HuH-7.5 (cell line): ENCODE measurements around the gene ZNF655.
"Not testable (repeated sequence)": the region's sequence is repeated elsewhere in the genome, so short reads cannot be mapped to it uniquely, and the experiment has no call there.

Experiments used
- DNase-seq: peaks from one replicate; pipeline ENCODE4 v3.0.0; 2011; ENCODE audit warnings: low spot score

Gene ZNF655, protein sequence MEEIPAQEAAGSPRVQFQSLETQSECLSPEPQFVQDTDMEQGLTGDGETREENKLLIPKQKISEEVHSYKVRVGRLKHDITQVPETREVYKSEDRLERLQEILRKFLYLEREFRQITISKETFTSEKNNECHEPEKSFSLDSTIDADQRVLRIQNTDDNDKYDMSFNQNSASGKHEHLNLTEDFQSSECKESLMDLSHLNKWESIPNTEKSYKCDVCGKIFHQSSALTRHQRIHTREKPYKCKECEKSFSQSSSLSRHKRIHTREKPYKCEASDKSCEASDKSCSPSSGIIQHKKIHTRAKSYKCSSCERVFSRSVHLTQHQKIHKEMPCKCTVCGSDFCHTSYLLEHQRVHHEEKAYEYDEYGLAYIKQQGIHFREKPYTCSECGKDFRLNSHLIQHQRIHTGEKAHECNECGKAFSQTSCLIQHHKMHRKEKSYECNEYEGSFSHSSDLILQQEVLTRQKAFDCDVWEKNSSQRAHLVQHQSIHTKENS

DNA sequence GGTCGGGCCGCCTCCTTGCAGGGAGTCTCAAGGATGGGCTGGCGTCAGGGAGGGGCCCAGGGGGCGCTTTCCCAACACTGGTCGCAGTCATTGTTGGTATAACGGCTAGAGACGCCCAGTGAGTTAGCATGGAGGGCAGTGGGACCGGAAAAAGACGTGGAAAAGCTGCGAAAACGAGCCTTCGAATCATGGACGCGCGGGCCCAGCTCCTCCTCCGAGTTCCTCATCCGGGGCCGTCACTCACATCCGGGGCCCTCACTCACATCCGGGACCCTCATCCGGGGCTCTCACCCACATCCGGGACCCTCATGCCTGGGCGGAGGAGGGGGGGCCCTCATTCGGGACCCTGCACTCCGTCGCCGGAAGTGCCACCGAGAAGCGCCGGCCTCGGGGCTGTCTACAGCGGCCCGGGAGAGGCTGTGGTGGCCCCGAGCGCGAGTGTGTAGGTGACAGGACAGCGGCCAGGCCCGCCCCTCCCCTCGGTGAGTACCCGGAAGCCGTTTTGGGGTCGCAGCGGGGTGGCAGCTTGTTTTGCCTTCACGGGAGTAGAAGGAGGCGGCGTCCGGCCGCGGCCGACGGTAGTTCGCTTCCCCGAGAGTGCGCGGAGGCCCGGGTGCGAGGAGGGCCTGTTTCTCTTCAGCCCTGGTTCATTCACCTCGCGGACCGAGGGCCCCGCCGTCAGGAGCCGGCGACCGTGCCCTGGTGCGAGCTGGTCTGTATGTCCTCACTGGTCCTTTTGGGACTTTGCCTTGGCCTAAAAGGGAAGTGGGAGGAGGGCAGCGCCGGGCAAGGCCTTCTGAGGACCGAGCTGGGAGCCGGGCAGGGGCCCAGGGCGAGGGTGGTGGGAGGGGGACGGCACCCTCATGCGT lies at the start of gene ZNF655:
Gene ZNF655, plus strand, starts transcription at position 337 of the 869 bp plus-strand sequence. CDS start 1,918 bp downstream, outside the sequence.
- DNase-seq = peak; percentile 93

DNA sequence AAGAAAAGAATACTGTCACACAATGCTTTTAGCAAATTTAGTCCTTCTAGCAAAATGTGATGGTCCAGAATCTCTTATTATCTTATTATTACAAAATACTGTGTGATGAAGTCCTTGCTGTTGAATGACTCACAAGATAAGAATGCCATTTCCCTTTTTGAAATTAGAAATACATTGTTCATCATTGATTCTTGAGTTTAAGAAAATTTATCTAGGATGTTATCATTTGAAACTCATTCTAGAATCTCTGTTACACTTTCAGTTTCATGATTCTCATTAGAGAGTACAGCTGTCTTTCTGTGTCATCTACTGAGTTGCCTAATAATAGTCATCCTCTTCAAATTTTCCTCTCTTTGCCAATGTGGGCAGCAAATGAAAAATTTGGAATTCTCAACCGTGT lies 44.4 kb upstream of the ZNF655 start:
- DNase-seq = no peak

DNA sequence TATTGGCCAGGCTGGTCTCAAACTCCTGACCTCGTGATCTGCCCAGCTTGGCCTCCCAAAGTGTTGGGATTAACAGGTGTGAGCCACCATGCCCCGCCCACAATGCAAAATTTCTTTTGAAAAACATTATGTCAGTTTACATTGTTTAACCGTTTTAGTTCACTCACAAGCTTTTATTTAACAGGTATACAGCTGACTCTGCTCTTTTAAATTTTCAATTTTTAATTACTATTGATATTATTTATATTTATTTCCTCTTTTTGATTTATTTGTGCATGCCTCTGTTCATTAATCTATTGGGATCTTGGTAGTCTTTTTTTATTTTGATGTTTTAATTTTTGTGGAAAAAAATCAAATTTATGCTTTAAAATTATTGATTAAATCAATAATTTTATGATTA lies 37.0 kb upstream of the ZNF655 start:
- DNase-seq = no peak

DNA sequence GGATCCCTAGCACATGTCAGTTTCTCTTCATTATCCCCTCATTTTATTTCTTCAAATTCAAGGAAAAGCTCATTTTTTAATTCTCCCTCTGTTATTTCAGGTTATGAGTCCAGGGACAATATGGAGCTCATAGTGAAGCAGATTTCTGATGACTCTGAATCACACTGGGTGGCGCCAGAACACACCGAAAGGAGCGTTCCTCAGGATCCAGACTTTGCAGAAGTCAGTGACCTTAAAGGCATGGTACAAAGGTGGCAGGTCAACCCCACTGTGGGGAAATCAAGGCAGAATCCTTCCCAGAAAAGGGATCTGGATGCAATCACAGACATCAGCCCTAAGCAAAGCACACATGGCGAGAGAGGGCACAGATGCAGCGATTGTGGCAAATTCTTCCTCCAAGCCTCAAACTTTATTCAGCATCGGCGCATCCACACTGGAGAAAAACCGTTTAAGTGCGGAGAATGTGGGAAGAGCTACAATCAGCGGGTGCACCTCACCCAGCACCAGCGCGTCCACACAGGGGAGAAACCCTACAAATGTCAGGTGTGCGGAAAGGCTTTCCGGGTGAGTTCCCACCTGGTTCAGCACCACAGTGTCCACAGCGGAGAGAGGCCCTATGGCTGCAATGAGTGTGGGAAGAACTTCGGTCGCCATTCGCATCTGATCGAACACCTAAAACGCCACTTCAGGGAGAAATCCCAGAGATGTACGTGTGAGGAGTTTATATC lies 32.6 kb upstream of the ZNF655 start:
- no peak for DNase-seq

DNA sequence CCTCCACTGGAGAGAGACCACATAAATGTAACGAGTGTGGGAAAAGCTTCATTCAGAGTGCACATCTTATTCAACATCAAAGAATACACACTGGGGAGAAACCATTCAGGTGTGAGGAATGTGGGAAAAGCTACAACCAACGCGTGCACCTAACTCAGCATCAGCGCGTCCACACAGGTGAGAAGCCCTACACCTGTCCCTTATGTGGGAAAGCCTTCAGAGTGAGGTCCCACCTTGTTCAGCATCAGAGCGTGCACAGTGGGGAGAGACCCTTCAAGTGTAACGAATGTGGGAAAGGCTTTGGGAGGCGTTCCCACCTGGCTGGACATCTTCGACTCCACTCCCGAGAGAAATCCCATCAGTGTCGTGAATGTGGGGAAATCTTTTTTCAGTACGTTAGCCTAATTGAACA lies 27.1 kb upstream of the ZNF655 start:
- DNase-seq = no peak

DNA sequence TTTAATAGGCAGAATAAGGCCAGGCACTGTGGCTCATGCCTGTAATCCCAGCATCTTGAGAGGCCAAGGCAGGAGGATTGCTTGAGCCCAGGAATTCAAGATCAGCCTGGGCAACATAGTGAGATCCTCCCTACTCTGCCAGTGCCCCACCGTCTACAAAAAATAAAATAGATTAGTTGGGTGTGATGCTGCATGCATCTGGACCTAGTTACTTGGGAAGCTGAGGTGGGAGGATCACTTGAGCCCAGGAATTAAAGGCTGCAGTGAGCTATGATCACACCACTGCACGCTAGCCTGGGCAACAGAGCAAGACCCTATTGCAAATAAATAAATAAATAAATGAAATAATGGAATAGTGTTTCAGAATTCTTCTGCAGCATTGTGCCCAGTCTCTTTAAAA lies 22.8 kb upstream of the ZNF655 start:
- no peak for DNase-seq

DNA sequence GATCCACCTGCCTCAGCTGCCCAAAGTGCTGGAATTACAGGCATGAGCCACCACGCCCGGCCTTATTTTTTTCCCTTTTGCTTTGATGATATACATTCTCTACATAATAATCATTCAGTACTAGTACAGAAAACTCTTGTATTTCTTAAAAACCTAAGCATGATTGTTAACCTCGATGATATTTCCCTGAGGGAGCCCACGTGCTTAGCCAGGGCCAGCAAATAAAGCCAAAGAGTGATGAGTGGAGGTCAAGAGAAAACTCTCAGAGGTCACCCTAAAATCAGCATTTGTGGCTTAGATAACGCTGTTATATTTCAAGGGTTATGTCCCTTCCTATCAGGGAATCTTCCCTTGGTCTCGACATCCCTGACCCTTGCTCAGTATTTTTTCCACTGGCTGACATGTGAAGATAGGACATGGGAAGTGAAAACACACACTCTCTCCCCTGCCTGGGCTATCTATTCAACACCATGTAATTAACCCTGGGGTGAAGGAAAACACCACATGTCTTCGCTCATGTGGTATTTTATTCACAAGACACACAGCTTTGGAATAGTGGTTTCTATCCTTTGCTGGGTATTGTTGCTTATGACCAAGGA lies 19.1 kb upstream of the ZNF655 start:
- no peak for DNase-seq

DNA sequence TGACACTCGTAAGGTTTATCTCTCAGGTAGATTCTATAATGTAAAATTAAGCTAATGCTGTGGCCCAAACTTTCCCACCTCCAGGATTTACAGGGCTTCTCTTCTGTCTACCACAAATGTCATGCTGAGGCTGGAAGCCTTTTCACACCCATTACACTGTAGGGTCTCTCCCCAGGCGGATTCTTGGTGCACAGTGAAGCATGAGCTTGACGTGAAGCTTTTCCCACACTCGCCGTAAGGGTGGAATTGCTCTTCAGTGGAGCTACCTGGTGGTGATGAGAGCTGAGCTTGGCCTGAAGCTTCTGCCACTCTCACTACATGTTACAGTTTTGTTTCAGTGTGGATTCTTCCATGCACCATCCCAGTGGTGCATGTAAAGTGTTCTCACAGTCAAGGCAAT lies 17.9 kb upstream of the ZNF655 start:
- DNase-seq = no peak

DNA sequence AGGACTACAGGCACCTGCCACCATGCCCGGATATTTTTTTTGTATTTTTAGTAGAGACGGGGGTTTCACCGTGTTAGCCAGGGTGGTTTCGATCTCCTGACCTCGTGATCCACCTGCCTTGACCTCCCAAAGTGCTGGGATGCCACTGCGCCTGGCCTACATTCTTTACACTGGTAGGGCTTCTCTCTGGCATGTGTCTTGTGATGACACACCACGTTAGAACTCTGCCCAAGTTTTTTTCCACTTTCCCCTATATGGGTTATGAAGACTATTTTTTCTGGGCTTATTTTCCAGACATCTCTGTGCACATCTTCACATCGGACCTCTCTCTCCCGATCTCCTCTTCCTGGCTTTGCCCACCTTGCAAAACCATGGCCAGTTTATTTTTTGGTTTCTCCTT lies 17.2 kb upstream of the ZNF655 start:
- no peak for DNase-seq

DNA sequence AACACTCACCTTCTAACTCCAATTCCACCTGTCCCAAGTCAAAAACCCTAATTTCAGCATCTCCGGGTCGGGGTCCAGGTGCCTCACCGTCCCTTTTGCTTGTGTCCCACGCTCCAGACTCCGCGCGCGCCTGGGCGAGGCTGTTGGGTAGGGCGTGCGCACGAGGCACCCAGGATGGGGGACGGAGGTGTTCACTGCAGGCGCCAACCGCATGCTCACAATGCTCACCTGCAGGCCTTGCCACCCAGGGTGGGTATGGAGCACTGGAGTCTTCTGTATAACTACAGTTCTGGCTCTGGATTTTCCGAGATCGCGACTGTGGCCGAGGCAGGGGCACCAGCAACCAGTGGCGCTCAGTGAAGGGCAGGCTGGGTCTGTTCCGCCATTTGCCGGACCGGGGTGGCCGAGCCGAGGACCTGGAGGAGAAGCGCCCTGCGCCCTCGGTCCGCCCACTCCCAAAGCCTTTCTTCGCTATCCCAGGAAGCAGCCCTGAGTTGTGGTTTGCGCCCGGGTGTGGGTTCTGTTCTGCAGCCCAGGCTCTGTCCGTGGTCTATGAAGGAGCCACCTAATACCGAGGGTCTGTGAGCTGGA lies 15.3 kb upstream of the ZNF655 start:
- no peak for DNase-seq

DNA sequence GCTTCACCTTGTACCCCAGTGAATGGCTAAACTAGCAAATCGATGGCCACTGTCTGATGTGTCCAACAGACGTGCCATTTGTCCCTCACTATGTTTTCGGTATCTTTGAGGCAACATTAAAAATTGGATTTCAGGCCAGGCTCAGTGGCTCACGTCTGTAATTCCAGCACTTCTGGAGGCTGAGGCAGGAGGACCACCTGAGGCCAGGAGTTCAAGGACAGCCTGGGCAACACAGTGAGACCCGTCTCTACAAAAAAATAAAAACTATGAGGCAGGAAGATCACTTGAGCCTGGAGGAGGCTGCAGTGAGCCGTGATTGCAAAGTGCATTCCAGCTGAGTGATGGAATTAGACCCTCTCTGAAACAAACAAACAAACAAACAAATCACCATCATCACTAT lies 14.5 kb upstream of the ZNF655 start:
- DNase-seq = no peak

DNA sequence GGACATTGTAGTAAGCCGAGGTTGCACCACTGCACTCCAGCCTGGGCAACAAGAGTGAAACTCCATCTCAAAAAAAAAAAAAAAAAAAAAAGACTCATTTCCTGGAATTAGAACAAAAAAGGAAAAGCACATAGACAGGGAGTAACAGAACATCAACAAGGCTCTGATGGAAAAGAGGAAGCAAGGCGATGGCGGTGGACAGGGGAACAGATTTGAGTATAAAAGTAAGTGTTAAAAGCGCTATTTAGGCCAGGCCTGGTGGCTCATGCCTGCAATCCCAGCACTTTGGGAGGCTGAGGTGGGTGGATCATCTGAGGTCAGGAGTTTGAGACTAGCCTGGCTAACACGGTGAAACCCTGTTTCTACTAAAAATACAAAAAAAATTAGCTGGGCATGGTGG lies 13.1 kb upstream of the ZNF655 start:
- DNase-seq = not testable (repeated sequence)

DNA sequence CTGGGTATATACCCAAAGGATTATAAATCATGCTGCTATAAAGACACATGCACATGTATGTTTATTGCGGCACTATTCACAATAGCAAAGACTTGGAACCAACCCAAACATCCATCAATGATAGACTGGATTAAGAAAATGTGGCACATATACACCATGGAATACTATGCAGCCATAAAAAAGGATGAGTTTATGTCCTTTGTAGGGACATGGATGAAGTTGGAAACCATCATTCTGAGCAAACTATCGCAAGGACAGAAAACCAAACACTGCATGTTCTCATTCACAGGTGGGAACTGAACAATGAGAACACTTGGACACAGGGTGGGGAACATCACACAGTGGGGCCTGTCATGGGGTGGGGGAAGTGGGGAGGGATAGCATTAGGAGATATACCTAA lies 8.9 kb upstream of the ZNF655 start:
- DNase-seq = not testable (repeated sequence)

DNA sequence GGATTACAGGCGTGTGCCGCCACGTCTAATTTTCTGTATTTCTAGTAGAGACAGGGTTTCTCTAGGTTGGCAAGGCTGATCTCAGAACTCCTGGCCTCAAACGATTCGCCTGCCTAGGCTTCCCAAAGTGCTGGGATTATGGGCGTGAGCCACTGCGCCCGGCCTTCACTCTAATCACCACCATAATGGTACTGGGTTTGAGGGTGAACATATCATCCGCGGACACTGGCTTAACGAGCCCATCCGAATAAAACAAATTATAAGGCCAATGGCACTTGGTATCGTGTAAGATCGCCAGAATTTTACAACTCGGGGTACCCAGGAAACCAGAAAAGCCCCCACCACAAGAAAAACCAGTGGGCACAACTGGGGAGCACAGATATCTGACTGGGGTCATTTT lies 7.1 kb upstream of the ZNF655 start:
- DNase-seq = no peak

DNA sequence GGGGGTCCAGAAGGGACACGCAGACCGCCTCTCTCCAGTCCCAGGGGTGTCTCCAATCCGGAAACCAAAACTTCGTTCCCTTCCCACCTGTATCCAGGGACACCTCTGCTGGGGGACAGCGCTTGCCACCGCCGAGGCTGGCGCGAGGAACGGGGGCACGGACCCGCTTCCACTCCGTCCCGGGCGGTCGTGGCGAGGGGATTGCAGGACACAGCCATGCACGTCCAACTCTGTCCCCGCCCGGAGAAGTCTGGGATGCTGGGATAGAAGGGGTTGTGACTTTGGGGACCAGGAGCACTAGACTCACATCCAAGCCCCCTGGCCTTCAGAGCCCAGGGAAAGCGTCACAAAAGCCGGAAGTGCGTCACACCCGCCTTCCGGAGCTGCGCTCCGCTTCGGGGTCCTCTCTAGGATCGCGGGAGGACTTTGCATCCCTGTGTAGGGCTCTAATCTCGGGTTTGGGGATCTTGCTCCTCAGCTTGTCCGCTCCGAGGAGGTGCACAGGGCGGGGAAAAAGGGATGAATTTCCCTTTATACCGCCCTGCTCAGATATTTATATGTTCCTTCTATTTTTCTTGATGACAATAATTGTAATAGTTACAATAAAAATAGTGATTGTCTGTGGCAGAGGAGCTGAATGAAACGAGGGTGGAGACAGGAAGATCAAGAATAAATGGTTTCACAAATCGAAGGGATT lies 6.5 kb upstream of the ZNF655 start, which contains the start of gene FAM200A:
Gene FAM200A, minus strand, starts transcription at position 348 of the 697 bp plus-strand sequence. CDS start 3,707 bp downstream, outside the sequence.
- DNase-seq = peak; percentile 96

DNA sequence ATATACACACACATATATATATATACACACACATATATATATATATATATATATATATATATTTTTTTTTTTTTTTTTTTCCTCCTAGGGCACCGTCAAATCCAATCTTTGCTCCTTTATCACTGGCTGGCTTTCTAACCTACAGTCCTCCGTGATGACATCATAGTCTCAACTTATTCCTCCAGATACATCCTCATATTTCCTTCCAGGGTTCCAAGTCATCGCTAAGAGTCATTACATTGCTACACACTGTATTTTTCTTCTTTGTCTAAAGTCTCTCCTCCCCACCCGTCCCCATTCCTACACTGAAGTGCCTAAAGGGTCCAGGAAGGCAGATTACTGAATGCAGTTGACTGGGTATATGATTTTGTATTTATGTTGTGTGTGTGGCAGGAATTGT lies 5.4 kb upstream of the ZNF655 start:
- no peak for DNase-seq

DNA sequence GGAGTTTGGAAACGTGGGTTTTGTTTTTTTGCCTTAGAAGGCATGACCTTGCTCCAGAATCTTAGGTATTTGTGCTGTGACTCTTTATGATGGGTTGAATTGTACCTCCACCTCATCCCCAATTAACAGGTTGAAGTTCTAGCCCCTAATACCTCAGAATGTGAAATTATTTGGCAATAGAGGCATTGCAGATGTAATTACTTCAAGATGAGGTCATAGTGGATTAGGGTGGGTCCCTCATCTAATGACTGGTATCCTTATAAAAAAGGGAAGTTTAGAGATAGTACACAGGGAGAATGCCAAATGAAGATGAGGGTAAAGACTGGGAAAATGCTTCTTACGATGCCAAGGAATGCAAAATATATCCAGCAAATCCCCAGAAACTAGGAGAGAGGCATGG lies 3.5 kb upstream of the ZNF655 start:
- no peak for DNase-seq

DNA sequence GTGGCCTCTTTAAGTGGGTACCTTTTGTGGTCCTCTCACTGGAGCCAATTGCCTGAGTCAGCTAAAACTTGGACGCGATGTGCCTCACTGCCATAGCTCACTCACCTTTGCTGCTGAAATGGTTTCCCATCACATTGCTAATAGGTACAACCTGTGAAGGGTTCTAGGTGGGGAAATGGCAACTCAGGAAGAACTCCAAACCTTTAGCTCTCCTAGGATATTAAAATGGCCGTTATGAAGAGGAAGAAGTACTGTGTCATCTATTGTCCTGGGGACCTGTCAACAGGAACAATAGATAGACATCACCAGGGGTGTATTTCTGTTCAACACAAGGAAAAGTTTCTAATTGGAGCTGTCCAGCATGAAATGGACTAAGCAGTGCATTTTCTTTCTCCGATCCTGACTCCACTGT lies 1.2 kb upstream of the ZNF655 start:
- DNase-seq = no peak

DNA sequence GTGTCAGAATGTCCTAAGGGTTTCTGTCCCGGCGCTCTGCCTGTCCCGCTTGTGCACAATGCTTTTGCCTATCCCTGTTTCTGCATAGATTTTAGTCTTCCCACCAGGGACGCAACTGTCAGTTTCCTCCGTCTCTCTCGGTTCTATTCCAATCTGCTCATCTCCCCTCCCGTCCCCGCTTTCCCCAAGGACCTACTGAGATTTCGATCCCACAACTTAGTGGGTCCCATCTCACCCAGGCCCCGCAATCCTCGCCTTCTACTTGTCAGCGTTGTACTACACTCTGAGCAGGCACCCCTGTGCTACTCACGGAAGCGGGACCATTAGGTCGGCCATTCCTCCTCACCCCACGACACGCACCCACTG lies 519 bp upstream of the ZNF655 start:
- DNase-seq = no peak

DNA sequence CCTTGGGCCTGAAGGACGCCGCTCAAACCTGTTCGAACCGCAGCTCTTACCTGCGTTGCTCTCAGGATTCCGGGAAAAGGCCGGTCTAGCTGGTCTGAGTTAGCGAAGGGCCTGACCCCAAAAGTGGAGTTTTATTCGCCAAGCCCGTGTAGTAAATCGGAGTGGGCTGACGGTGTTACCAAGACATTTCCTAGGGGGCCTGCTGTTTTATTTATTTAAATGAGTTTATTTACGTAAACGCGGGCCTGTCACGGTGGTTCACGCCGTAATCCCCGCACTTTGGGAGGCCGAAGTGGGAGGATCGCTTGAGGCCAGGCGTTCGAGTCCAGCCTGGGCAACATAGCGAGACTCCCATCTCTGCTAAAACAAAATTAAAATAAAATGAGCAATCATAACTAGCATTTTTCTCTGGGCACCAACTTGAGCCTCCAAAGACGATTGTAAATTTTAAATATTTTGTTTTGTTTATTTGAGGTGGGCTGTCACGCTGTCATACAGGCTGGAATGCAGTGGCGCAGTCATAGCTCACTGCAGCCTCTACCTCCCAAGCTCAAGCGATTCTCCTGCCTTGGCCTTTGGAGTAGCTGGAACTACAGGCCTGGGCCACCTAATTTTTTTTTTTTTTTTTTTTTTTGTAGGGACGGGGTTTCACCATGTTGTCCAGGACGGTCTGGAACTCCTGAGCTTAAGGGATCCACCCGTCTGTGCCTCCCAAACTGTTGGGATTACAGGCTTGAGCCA lies 903 bp downstream of the ZNF655 start:
- no peak for DNase-seq
